Measurements from ENCODE around the gene SYCE3.

DNA sequence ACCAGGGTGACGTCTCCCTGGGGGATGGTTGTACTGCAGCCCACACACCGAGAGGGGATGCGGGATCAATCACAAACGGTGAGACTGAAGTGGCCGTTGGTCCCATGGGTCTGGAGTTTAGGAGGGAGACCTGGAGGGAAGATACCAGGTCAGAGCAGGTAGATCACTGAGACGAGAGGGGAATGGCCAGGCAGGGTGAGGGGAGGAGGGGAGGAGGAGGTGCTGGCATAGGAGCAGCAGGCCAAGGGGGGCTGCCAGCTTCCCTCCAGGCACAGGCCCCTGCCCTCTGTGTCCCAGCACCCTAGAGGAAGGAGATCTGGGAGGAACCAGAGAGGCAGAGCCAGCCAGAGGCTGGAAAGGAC is 44.9 kb upstream of the SYCE3 start:
- TF ChIP-seq ARNTL (CRISPR knock-in tag; IDR thresholded peaks at IDR 0.05; ENCODE audit: borderline replicate concordance, low read depth) (no peak), ZFP30 (CRISPR knock-in tag; IDR thresholded peaks at IDR 0.05) (no peak), CSDC2 (CRISPR knock-in tag; IDR thresholded peaks at IDR 0.05) (no peak), TOX (CRISPR knock-in tag; IDR thresholded peaks at IDR 0.05; ENCODE audit: borderline replicate concordance) (no peak)

All from SK-N-SH treated with all-trans-retinoic acid at 6 μM for 48 hours (cell line).